HepG2 (cell line): Measurements from ENCODE around the gene PKP4. TPM values are rescaled to one million over a fixed set of nuclear protein-coding genes. Genes with fewer than 3 reads are reported as not detected.
A peak's percentile ranks its signal among the peaks of the same experiment; 100 is the strongest.

Experiments used
- ARID3A ChIP-seq: IDR thresholded peaks from 2 replicates; pipeline ENCODE4 v1.6.1; 2012; ENCODE audit warnings: low read depth, low read length, improper control_type of control experiment
- ATF1 ChIP-seq: IDR thresholded peaks from 2 replicates; pipeline ENCODE4 v1.6.1; 2016; ENCODE audit warnings: mild to moderate bottlenecking, control low read depth
- HNF4A ChIP-seq: sonication (generic); formaldehyde crosslinking; IDR thresholded peaks from 2 replicates; pipeline ENCODE4 v1.4.0; 2020; ENCODE audit warnings: missing genetic modification reagents
- KDM6A ChIP-seq: IDR thresholded peaks from 2 replicates; pipeline ENCODE4 v1.6.1; 2016; ENCODE audit warnings: low read depth
- KLF12 ChIP-seq: sonication (generic); formaldehyde crosslinking; IDR thresholded peaks from 2 replicates; pipeline ENCODE4 v1.4.0; 2020; ENCODE audit warnings: missing genetic modification reagents, borderline replicate concordance
- PAXIP1 ChIP-seq: sonication (generic); formaldehyde crosslinking; conservative IDR thresholded peaks from 2 replicates; pipeline ENCODE4 v1.4.0; 2020; ENCODE audit warnings: mild to moderate bottlenecking, missing genetic modification reagents, moderate library complexity
- POGZ ChIP-seq: sonication (generic); formaldehyde crosslinking; IDR thresholded peaks from 2 replicates; pipeline ENCODE4 v1.4.0; 2020; ENCODE audit warnings: mild to moderate bottlenecking, missing genetic modification reagents
- SNRNP70 ChIP-seq: fragments of 200-400 bp; formaldehyde crosslinking; IDR thresholded peaks from 2 replicates; pipeline ENCODE4 v1.6.1; 2017; ENCODE audit warnings: mild to moderate bottlenecking, low read depth, low read length, moderate library complexity
- ZNF12 ChIP-seq: sonication (generic); formaldehyde crosslinking; IDR thresholded peaks from 2 replicates; pipeline ENCODE4 v1.5.0; 2020; ENCODE audit warnings: missing genetic modification reagents
- ZNF510 ChIP-seq: sonication (generic); formaldehyde crosslinking; IDR thresholded peaks from 2 replicates; pipeline ENCODE4 v1.4.0; 2020; ENCODE audit warnings: low read depth, mild to moderate bottlenecking, missing genetic modification reagents
- ZNF670 ChIP-seq: sonication (generic); formaldehyde crosslinking; IDR thresholded peaks from 2 replicates; pipeline ENCODE4 v1.8.0; 2022; ENCODE audit warnings: mild to moderate bottlenecking, missing genetic modification reagents, borderline replicate concordance
- ZNF75D ChIP-seq: sonication (generic); formaldehyde crosslinking; IDR thresholded peaks from 2 replicates; pipeline ENCODE4 v1.8.1; 2023; ENCODE audit warnings: missing genetic modification reagents, mild to moderate bottlenecking, borderline replicate concordance
- ZNF761 ChIP-seq: sonication (generic); formaldehyde crosslinking; conservative IDR thresholded peaks from 2 replicates; pipeline ENCODE4 v1.4.0; 2020; ENCODE audit warnings: mild to moderate bottlenecking, missing genetic modification reagents
- polyA plus RNA-seq, 8 experiments: library from polyadenylated mRNA; depleted of rRNA in 3 of 8; stranded (reverse) in 7 of 8; unstranded in 1 of 8; fragments of >200 nt; fragmentation: Illumina TruSeq in 4 of 8; extraction: Trizol in 4 of 8; gene quantifications; 2 replicates each; pipeline versions ENCODE4 v1.2.1 to v1.2.3, GENCODE V29; 2011 to 2016; ENCODE audit warnings: low read depth in 4 of 8, missing spikeins in 1 of 8, mixed read lengths in 1 of 8; ENCODE audit not compliant: insufficient read depth in 1 of 8
- total RNA-seq, 5 experiments: library from RNA; depleted of rRNA; stranded (reverse); fragments of >200 nt; fragmentation: Illumina TruSeq; extraction: Trizol; gene quantifications; 2 replicates each; pipeline ENCODE4 v1.2.3, GENCODE V29; 2016; ENCODE audit warnings: low read depth in 1 of 5
- TF ChIP-seq, protein P1 (sequence below): sonication (generic); formaldehyde crosslinking; conservative IDR thresholded peaks from 2 replicates; pipeline ENCODE4 v1.4.0; 2020; ENCODE audit warnings: missing genetic modification reagents
- TF ChIP-seq, protein P2 (sequence below): IDR thresholded peaks from 2 replicates; pipeline ENCODE4 v1.6.1; 2016; ENCODE audit warnings: low read depth
- TF ChIP-seq, protein P3 (sequence below): sonication (generic); formaldehyde crosslinking; IDR thresholded peaks from 2 replicates; pipeline ENCODE4 v1.4.0; 2020; ENCODE audit warnings: missing genetic modification reagents, mild to moderate bottlenecking, borderline replicate concordance

Gene PKP4
- total and polyA plus RNA-seq, 2 of the 13 experiments (the other 11 are each of a cell fraction or from before 2014, with no cell fraction given) = 80.9 to 90.5 TPM

GRCh38 chr2:158723921-158724802 lies 267.4 kb downstream of the PKP4 start (continued):
- no peak for TF ChIP-seq PAXIP1 (CRISPR knock-in tag)
- TF ChIP-seq, protein P1, sequence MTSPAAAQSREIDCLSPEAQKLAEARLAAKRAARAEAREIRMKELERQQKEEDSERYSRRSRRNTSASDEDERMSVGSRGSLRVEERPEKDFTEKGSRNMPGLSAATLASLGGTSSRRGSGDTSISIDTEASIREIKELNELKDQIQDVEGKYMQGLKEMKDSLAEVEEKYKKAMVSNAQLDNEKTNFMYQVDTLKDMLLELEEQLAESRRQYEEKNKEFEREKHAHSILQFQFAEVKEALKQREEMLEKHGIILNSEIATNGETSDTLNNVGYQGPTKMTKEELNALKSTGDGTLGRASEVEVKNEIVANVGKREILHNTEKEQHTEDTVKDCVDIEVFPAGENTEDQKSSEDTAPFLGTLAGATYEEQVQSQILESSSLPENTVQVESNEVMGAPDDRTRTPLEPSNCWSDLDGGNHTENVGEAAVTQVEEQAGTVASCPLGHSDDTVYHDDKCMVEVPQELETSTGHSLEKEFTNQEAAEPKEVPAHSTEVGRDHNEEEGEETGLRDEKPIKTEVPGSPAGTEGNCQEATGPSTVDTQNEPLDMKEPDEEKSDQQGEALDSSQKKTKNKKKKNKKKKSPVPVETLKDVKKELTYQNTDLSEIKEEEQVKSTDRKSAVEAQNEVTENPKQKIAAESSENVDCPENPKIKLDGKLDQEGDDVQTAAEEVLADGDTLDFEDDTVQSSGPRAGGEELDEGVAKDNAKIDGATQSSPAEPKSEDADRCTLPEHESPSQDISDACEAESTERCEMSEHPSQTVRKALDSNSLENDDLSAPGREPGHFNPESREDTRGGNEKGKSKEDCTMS = no peak
- TF ChIP-seq ZNF12 (CRISPR knock-in tag) = no peak
- TF ChIP-seq POGZ = peak; percentile 75
- no peak for TF ChIP-seq ZNF670 (CRISPR knock-in tag)
- TF ChIP-seq KDM6A (CRISPR knock-in tag) = no peak
- no peak for TF ChIP-seq ZNF75D (CRISPR knock-in tag)
- TF ChIP-seq, protein P2, sequence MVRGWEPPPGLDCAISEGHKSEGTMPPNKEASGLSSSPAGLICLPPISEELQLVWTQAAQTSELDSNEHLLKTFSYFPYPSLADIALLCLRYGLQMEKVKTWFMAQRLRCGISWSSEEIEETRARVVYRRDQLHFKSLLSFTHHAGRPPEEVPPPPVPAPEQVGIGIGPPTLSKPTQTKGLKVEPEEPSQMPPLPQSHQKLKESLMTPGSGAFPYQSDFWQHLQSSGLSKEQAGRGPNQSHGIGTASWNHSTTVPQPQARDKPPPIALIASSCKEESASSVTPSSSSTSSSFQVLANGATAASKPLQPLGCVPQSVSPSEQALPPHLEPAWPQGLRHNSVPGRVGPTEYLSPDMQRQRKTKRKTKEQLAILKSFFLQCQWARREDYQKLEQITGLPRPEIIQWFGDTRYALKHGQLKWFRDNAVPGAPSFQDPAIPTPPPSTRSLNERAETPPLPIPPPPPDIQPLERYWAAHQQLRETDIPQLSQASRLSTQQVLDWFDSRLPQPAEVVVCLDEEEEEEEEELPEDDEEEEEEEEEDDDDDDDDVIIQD (CRISPR knock-in tag) = 0 out of 2 replicates have a peak, but pooled peaks have one; percentile 26
- no peak for TF ChIP-seq ZNF510 (CRISPR knock-in tag)
- no peak for TF ChIP-seq SNRNP70
- no peak for TF ChIP-seq KLF12
- TF ChIP-seq ARID3A = no peak
- TF ChIP-seq ZNF761 (CRISPR knock-in tag) = no peak
- TF ChIP-seq ATF1 (CRISPR knock-in tag) = no peak
- TF ChIP-seq HNF4A (CRISPR knock-in tag) = peak; percentile 38
- TF ChIP-seq, protein P3, sequence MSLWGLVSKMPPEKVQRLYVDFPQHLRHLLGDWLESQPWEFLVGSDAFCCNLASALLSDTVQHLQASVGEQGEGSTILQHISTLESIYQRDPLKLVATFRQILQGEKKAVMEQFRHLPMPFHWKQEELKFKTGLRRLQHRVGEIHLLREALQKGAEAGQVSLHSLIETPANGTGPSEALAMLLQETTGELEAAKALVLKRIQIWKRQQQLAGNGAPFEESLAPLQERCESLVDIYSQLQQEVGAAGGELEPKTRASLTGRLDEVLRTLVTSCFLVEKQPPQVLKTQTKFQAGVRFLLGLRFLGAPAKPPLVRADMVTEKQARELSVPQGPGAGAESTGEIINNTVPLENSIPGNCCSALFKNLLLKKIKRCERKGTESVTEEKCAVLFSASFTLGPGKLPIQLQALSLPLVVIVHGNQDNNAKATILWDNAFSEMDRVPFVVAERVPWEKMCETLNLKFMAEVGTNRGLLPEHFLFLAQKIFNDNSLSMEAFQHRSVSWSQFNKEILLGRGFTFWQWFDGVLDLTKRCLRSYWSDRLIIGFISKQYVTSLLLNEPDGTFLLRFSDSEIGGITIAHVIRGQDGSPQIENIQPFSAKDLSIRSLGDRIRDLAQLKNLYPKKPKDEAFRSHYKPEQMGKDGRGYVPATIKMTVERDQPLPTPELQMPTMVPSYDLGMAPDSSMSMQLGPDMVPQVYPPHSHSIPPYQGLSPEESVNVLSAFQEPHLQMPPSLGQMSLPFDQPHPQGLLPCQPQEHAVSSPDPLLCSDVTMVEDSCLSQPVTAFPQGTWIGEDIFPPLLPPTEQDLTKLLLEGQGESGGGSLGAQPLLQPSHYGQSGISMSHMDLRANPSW (CRISPR knock-in tag) = no peak
